HG02763 (cell line): ENCODE results near the gene SDC1.
A peak's percentile ranks its signal among the peaks of the same experiment; 100 is the strongest.

Experiments
- ATAC-seq: cut with Tn5 transposase; IDR thresholded peaks from one replicate; pipeline ENCODE4 v1.9.1; 2021; ENCODE audit warnings: mild to moderate bottlenecking, moderate library complexity; ENCODE audit not compliant: unreplicated experiment

The SDC1 gene

DNA sequence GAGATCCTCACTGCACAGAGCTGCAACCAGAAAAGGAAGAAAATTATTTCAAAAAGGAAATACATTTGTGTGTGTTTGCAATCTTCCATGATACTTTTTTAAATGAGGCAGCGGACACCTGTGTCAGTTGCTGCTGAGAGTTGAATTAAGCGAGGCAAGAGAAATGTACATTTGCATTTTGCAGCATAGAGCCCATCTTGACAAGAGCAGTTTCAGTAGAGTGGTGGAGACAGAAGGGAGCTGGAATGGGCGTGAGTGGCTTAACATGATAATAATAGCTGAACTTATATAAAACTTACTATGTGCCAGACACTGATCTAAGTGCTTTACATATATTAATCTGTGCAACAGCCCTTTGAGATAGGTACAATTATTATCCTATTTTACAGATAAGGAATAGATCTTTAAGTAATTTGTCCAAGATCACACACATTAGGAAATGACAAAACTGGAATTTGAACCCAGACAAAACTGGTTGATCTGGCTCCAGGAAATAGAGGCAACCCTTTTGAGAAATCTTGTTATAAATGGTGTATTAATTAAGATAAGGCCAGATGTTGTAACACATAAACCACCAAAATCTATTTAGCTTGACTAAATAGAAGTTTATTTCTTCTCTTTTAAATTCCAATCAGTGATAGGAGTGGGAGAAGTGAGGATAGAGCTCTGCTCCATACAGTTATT lies 68.7 kb downstream of the SDC1 start:
- no peak for ATAC-seq

DNA sequence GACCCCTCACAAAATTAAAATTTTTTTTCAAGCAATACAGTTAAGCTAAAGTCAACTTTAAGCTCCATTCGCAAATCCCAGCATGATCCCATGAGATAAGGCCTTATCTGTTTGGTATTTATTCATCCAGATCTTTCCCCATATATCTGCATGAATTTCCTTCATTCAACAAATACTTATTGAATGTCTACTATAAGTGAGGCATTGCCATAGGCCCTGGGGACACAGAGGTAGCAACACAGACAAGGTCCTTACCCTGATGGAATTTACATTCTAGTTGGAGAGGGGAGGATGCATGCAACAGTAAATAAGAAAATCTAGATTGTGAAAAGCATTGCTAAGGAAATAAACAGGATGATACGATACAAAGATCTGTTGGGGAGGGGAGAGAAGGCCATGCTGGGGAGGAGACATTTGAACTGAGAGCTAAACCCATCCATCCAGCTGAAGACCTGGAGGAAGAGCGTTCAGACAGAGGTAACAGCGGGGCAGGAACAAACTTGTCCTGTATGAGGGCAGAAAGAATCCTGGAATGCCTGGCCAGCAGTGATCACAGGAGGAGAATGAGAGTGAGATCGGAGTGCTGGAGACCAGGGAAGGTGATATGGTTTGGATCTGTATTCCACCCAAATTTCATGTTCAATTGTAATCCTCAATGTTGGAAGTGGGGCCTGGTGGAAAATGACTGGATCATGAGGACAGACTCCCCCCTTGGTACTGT lies 71.6 kb downstream of the SDC1 start:
- no peak for ATAC-seq

DNA sequence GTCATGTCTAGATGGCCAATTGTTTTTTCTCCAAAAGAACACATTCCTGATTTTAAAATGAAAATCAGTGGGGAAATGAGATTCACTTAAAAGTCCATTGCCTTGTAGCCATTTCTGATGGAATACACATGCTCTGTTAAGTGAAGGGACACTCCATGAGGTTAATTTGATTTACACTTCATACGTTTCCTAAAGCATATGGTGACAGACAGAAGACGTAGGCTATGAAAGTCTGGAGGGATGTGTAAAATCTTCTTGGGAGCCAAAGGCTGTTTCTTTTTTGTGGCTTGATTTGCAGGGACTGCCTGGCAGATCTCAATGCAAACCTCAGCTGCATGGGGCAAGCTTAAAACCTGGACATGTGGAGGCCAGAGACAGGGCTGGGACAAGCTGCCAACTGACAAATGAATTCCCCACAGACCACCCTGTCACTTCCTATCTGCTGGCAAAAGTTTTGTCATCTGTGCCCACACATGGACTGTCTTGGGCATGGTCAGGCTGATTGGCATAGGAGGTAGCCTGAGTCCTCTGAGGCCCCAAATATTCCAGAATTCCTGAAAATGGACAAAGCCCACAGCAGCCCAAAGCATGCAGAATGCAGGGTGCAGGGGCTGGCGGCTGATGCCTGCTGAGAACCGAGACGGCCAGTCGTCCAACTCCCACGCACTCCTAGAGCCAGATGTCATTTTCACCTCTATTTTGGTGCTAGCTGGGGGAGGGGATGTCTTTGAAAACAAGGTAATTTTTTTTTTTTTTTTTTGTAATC lies 73.9 kb downstream of the SDC1 start:
- peak; percentile 76 for ATAC-seq
